ENCODE measurements around the gene NKIRAS1. TPM values are rescaled to one million over a fixed set of nuclear protein-coding genes. Genes with fewer than 3 reads are reported as not detected.

Gene NKIRAS1
- total and polyA plus RNA-seq, 2 of the 8 experiments (the other 6 are each of a cell fraction or from before 2014, with no cell fraction given), result 3.4 to 7.0 TPM

DNA sequence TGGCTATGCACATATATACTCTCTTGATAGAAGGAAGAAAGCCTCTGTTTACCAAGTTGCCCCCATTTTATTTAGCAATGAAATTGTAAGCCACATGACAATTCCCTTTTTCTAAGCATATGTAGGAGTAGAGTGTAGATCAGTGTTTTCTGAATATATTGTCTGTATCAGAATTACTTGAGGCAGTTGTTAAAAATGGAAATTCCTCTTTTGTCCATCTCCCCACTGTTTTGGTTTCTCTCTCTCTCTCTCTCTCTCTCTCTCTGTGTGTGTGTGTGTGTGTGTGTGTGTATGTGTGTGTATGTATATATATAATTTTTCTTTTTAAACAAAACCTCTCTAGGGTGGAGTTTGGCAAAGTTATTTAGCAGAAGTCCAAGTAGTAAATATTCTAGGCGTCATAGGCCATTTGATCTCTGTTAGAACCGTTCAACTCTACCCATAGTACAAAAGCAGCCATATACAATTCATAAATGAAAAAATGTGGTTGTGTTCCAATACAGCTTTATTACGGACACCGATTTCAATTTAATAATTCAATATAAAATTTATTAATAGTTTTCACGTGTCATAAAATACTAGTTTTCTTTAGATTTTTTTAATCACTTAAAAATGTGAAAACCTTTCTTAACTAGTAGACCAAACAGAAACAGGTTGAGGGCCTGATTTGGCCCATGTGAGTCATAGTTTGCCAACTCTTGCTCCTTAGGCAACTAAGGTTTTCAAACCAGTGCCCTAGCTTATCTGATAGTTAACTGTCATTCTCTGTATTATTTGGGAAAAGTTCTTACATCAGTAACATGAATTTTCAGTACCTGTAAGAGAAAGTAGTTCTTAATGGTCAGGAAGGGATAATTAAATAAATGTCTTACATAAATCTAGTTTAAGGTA, 71.2 kb downstream of the NKIRAS1 start:
- ChIA-PET CTCF (ENCODE audit: partially characterized antibody) (interaction anchor here (0.6 to 3.5 kb wide), 4 partner anchors 12 to 388 kb away, joined by 3 to 11 read pairs (median 4); no protein-coding TSS in a partner anchor), POLR2A (ENCODE audit: partially characterized antibody) (interaction anchor here (4.3 kb wide), 1 partner anchor 72 kb away, joined by 21 read pairs; the partner anchor contains the start of genes NKIRAS1 and RPL15)
- TF ChIP-seq SP2 (IDR thresholded peaks at IDR 0.05; ENCODE audit: low read length), result no peak
- no peak for TF ChIP-seq CBX8 (IDR thresholded peaks at IDR 0.05; ENCODE audit: borderline replicate concordance, low read depth, low read length)

More for the DNA sequence above, 71.2 kb downstream of the NKIRAS1 start:
- no peaks in the 10 kb centered on the region for H3K27me3 ChIP-seq (replicated peaks in 1 of 4; ENCODE audit: control insufficient read depth in 3 of 4, extremely low read depth in 1 of 4, insufficient read depth in 3 of 4, low read length in 3 of 4)
- no peak overlapping the region for H4K8ac ChIP-seq (ENCODE audit: extremely low read depth, insufficient read depth, low read length)
- H3K9me3 ChIP-seq (ENCODE audit: insufficient read depth in 2 of 2, low read depth in 1 of 2, low read length in 1 of 2), result no peaks in the 10 kb centered on the region
- no peak for DNase-seq (ENCODE audit: low read depth in 1 of 2, low spot score in 2 of 2)
- WGBS, 2 experiments (ENCODE audit: extremely low coverage in 1 of 2, insufficient coverage in 1 of 2, insufficient read length in 1 of 2, insufficient replicate concordance in 2 of 2, low coverage in 1 of 2, low lambda C conversion rate in 2 of 2, missing lambda C conversion rate in 1 of 2), result 91% methylated on average over 5 of the region's 5 CpGs; no CpG with 5 or more reads in 1 of the 2 experiments
- no peak overlapping the region for H4K5ac ChIP-seq (ENCODE audit: insufficient read length, low read depth, low read length)
- no peaks in the 10 kb centered on the region; the same call in 1 of the 2 replicates for H3K23me2 ChIP-seq (ENCODE audit: low read depth, low read length)
- peaks cover 2 to 6% of the 10 kb centered on the region in 2 experiments for H4K20me1 ChIP-seq (replicated peaks in 1 of 2; ENCODE audit: control insufficient read depth in 1 of 2, insufficient read depth in 2 of 2, low read length in 2 of 2)
- no peak overlapping the region for H3K23ac ChIP-seq (ENCODE audit: insufficient read length)
- no peak overlapping the region for H3K4me3 ChIP-seq (ENCODE audit: extremely low read depth in 1 of 4, insufficient read depth in 2 of 4, low read depth in 3 of 4, low read length in 4 of 4)
- H4K91ac ChIP-seq (replicated peaks; ENCODE audit: insufficient read length, low read length), result no peak overlapping the region
- no peak for FAIRE-seq
- H3K4ac ChIP-seq (replicated peaks; ENCODE audit: insufficient read length, low read depth, low read length), result no peak overlapping the region
- no peak overlapping the region for H2BK120ac ChIP-seq (replicated peaks; ENCODE audit: low read depth, low read length)
- no peak overlapping the region for H2BK12ac ChIP-seq (ENCODE audit: low read depth, low read length)
- peaks cover under 1% of the 10 kb centered on the region; the same call in 1 of the 2 replicates for H3K79me1 ChIP-seq (ENCODE audit: low read depth, low read length)
- H3K27ac ChIP-seq (ENCODE audit: low read depth, low read length), result no peak overlapping the region
- no peak overlapping the region for H3K9ac ChIP-seq (replicated peaks in 1 of 4; ENCODE audit: extremely low read depth in 1 of 4, low read depth in 3 of 4, low read length in 3 of 4)
- no peak overlapping the region for H2BK5ac ChIP-seq (ENCODE audit: low read depth, low read length)
- H3K79me2 ChIP-seq (ENCODE audit: control insufficient read depth in 1 of 2, insufficient read depth in 2 of 2, low read length in 2 of 2), result peaks cover 4 to 95% of the 10 kb centered on the region in 2 experiments; a peak in 3 of 4 replicates
- H3K36me3 ChIP-seq (ENCODE audit: control insufficient read depth in 2 of 4, insufficient read depth in 4 of 4, low read length in 3 of 4), result no peaks in the 10 kb centered on the region; a peak in 1 of 8 replicates
- H3K18ac ChIP-seq (ENCODE audit: extremely low read depth, low read length), result no peak overlapping the region
- no peak overlapping the region for H3K56ac ChIP-seq (replicated peaks; ENCODE audit: insufficient read length, low read depth, low read length)
- peaks cover 0 to 1% (median 0%) of the 10 kb centered on the region in 4 experiments; a peak in 1 of 7 replicates for H3K4me1 ChIP-seq (replicated peaks in 1 of 4; ENCODE audit: control insufficient read depth in 3 of 4, insufficient read depth in 4 of 4, low read length in 3 of 4)
- no peak overlapping the region for H2AFZ ChIP-seq (ENCODE audit: low read length)
- no peak overlapping the region for H2BK15ac ChIP-seq (ENCODE audit: low read length)
- H3K14ac ChIP-seq (ENCODE audit: insufficient read length), result no peak overlapping the region
- no peak overlapping the region for H3K4me2 ChIP-seq (ENCODE audit: insufficient read depth in 1 of 2, low read depth in 2 of 2, low read length in 2 of 2)
- H2AK5ac ChIP-seq (ENCODE audit: low read depth, low read length), result no peak overlapping the region
- H2BK20ac ChIP-seq (ENCODE audit: low read length), result no peak overlapping the region

Measured in H1 (cell line).